SK-N-SH (cell line): ENCODE data around the gene HNRNPL. TPM values are rescaled to one million over a fixed set of nuclear protein-coding genes. Genes with fewer than 3 reads are reported as not detected.

Source experiments
- CTCF ChIA-PET: fragments of 300-600, 350-600 bp; formaldehyde crosslinking; extraction: SDS; loops from one replicate; lab custom pipeline; 2021; lab: Yijun Ruan, JAX
- POLR2A ChIA-PET: fragments of 350-600 bp; sonication (Branson Sonifier 250); formaldehyde crosslinking; extraction: SDS; loops from one replicate; lab custom pipeline; 2020; ENCODE audit warnings: antibody characterized with exemption, inconsistent platforms; lab: Yijun Ruan, JAX
- DNase-seq: peaks from one replicate; pipeline ENCODE4 v3.0.0; 2012
- H2AFZ ChIP-seq: fragments of 200-600 bp; sonication (generic); 2 replicates; pipeline ENCODE4 v1.8.1; 2016; ENCODE audit warnings: antibody characterized with exemption, mild to moderate bottlenecking, low read depth
- H3F3A ChIP-seq: fragments of 200-600 bp; sonication (generic); replicated peaks from 2 replicates; pipeline ENCODE3; 2016; ENCODE audit warnings: antibody characterized with exemption, mild to moderate bottlenecking; ENCODE audit not compliant: insufficient read depth
- H3K27ac ChIP-seq, 2 experiments: fragments of 200-500 bp in 1 of 2; fragments of 200-600 bp in 1 of 2; sonication (Bioruptor generic) in 1 of 2; sonication (generic), shearing (Covaris generic) in 1 of 2; 2 replicates each; pipeline versions ENCODE4 v1.5.1 to v1.6.1; 2014 to 2016; ENCODE audit warnings: low read depth in 2 of 2, inconsistent platforms in 1 of 2, low read length in 1 of 2, mild to moderate bottlenecking in 1 of 2, mixed read lengths in 1 of 2
- H3K27me3 ChIP-seq: fragments of 200-600 bp; sonication (generic), shearing (Covaris generic); 2 replicates; pipeline ENCODE4 v1.6.1; 2016; ENCODE audit warnings: mixed run types; ENCODE audit not compliant: insufficient read depth
- H3K36me3 ChIP-seq, 2 experiments: fragments of 200-500 bp in 1 of 2; fragments of 200-600 bp in 1 of 2; sonication (Bioruptor generic) in 1 of 2; sonication (generic) in 1 of 2; replicated peaks in 1 of 2; 2 replicates each; pipeline versions ENCODE3 to v1.5.1; 2014 to 2016; ENCODE audit warnings: low read length in 1 of 2, mild to moderate bottlenecking in 1 of 2; ENCODE audit not compliant: insufficient read depth in 2 of 2, control insufficient read depth in 1 of 2
- H3K4me1 ChIP-seq, 2 experiments: fragments of 200-500 bp in 1 of 2; fragments of 200-600 bp in 1 of 2; sonication (Bioruptor generic) in 1 of 2; sonication (generic), shearing (Covaris generic) in 1 of 2; 2 replicates each; pipeline versions ENCODE4 v1.5.1 to v1.6.1; 2014 to 2016; ENCODE audit warnings: low read depth in 1 of 2, low read length in 1 of 2, mixed run types in 1 of 2; ENCODE audit not compliant: insufficient read depth in 2 of 2, control insufficient read depth in 1 of 2
- H3K4me2 ChIP-seq: fragments of 200-600 bp; sonication (generic), shearing (Covaris generic); 2 replicates; pipeline ENCODE4 v1.6.1; 2017; ENCODE audit warnings: mixed run types
- H3K4me3 ChIP-seq, 2 experiments: fragments of 200-500 bp in 1 of 2; fragments of 200-600 bp in 1 of 2; sonication (Bioruptor generic) in 1 of 2; sonication (generic), shearing (Covaris generic) in 1 of 2; 2 replicates each; pipeline versions ENCODE4 v1.5.1 to v1.8.1; 2014 to 2016; ENCODE audit warnings: low read depth in 2 of 2, inconsistent platforms in 1 of 2, low read length in 1 of 2, mild to moderate bottlenecking in 1 of 2, mixed read lengths in 1 of 2, moderate library complexity in 1 of 2
- H3K79me2 ChIP-seq: fragments of 200-600 bp; sonication (generic); 2 replicates; pipeline ENCODE4 v1.8.1; 2017; ENCODE audit warnings: mild to moderate bottlenecking; ENCODE audit not compliant: insufficient read depth
- H3K9ac ChIP-seq: fragments of 200-600 bp; sonication (generic); 2 replicates; pipeline ENCODE4 v1.6.1; 2017; ENCODE audit warnings: mixed run types
- H3K9me2 ChIP-seq: fragments of 200-600 bp; sonication (generic); 2 replicates; pipeline ENCODE4 v1.6.1; 2017; ENCODE audit warnings: mixed run types
- H3K9me3 ChIP-seq: fragments of 200-600 bp; sonication (generic); 2 replicates; pipeline ENCODE4 v1.6.1; 2017; ENCODE audit warnings: mixed run types, mild to moderate bottlenecking, moderate library complexity
- H4K20me1 ChIP-seq: fragments of 200-600 bp; sonication (generic); 2 replicates; pipeline ENCODE4 v1.6.1; 2017; ENCODE audit warnings: mild to moderate bottlenecking, mixed run types; ENCODE audit not compliant: insufficient read depth
- CTCF ChIP-seq: fragments of 200-600 bp; sonication (generic); IDR thresholded peaks from 2 replicates; pipeline ENCODE4 v1.6.1; 2017; ENCODE audit warnings: antibody characterized with exemption, mild to moderate bottlenecking, moderate library complexity
- EP300 ChIP-seq, 2 experiments: IDR thresholded peaks; 2 replicates each; pipeline versions ENCODE4 v1.4.0 to v1.6.1; 2012; ENCODE audit warnings: borderline replicate concordance in 1 of 2, low read depth in 1 of 2, low read length in 1 of 2
- EZH2phosphoT487 ChIP-seq: fragments of 200-600 bp; sonication (generic); IDR thresholded peaks from 2 replicates; pipeline ENCODE4 v1.6.1; 2017; ENCODE audit warnings: low read depth, mixed run types, mild to moderate bottlenecking, antibody characterized with exemption, moderate library complexity, borderline replicate concordance
- FOSL2 ChIP-seq: IDR thresholded peaks from 2 replicates; pipeline ENCODE4 v1.4.0; 2012; ENCODE audit warnings: low read depth, mild to moderate bottlenecking, moderate library complexity, borderline replicate concordance
- FOXM1 ChIP-seq: IDR thresholded peaks from 2 replicates; pipeline ENCODE4 v1.4.0; 2012; ENCODE audit warnings: low read depth, mild to moderate bottlenecking
- GABPA ChIP-seq: IDR thresholded peaks from 2 replicates; pipeline ENCODE4 v1.4.0; 2012; ENCODE audit warnings: low read depth, mild to moderate bottlenecking
- IRF3 ChIP-seq: fragments of 150-350 bp; IDR thresholded peaks from 2 replicates; pipeline ENCODE4 v1.6.1; 2016; ENCODE audit warnings: mild to moderate bottlenecking, low read depth, low read length
- JUND ChIP-seq: IDR thresholded peaks from 2 replicates; pipeline ENCODE4 v1.4.0; 2012
- MAX ChIP-seq: IDR thresholded peaks from 2 replicates; pipeline ENCODE4 v1.4.0; 2012; ENCODE audit warnings: low read depth
- MXI1 ChIP-seq: IDR thresholded peaks from 2 replicates; pipeline ENCODE4 v1.6.1; 2012; ENCODE audit warnings: mild to moderate bottlenecking, low read depth, low read length, improper control_type of control experiment
- NFIC ChIP-seq: IDR thresholded peaks from 2 replicates; pipeline ENCODE4 v1.4.0; 2012; ENCODE audit warnings: borderline replicate concordance
- POLR2AphosphoS5 ChIP-seq: IDR thresholded peaks from 2 replicates; pipeline ENCODE4 v1.6.1; 2012; ENCODE audit warnings: low read depth, low read length
- RCOR1 ChIP-seq: fragments of 150-350 bp; IDR thresholded peaks from 2 replicates; pipeline ENCODE4 v1.6.1; 2017; ENCODE audit warnings: antibody characterized with exemption, low read length
- REST ChIP-seq: IDR thresholded peaks from 2 replicates; pipeline ENCODE4 v1.6.1; 2012; ENCODE audit warnings: mild to moderate bottlenecking, low read depth, low read length, moderate library complexity
- SIN3A ChIP-seq: IDR thresholded peaks from 2 replicates; pipeline ENCODE4 v1.6.1; 2012; ENCODE audit warnings: low read depth, mild to moderate bottlenecking, low read length, moderate library complexity, borderline replicate concordance
- TAF1 ChIP-seq: IDR thresholded peaks from 2 replicates; pipeline ENCODE4 v1.6.1; 2012; ENCODE audit warnings: low read depth, mild to moderate bottlenecking, low read length, moderate library complexity, borderline replicate concordance
- TEAD4 ChIP-seq: IDR thresholded peaks from 2 replicates; pipeline ENCODE4 v1.4.0; 2012; ENCODE audit warnings: mild to moderate bottlenecking, borderline replicate concordance; ENCODE audit not compliant: insufficient read depth
- USF1 ChIP-seq: IDR thresholded peaks from 2 replicates; pipeline ENCODE4 v1.4.0; 2012; ENCODE audit warnings: low read depth, borderline replicate concordance
- YY1 ChIP-seq: IDR thresholded peaks from 2 replicates; pipeline ENCODE4 v1.4.0; 2012; ENCODE audit warnings: low read depth, mild to moderate bottlenecking
- ZBTB33 ChIP-seq: IDR thresholded peaks from 2 replicates; pipeline ENCODE4 v1.4.0; 2012; ENCODE audit warnings: low read depth, borderline replicate concordance
- WGBS: methylation state at CpG from one replicate; pipeline ENCODE4 v1.1.6; 2017; ENCODE audit warnings: low lambda C conversion rate; 5-methylcytosine and 5-hydroxymethylcytosine counted together
- polyA plus RNA-seq, 3 experiments: library from polyadenylated mRNA; depleted of rRNA; stranded (reverse); fragments of >200 nt; gene quantifications; 2 replicates each; pipeline ENCODE4 v1.2.3, GENCODE V29; 2012

HNRNPL gene
- polyA plus RNA-seq, 1 of the 3 experiments (the other 2 are of a cell fraction): 280 TPM

- ChIA-PET POLR2A (no interaction called here), CTCF (no interaction called here)
- DNase-seq: no peak
- Histone ChIP-seq H3K9me2 (no peaks in the 10 kb centered on the region), H3K9me3 (no peaks in the 10 kb centered on the region), H3K36me3 (no peaks in the 10 kb centered on the region), H3K79me2 (no peaks in the 10 kb centered on the region), H3K4me3 (no peak overlapping the region), H4K20me1 (no peaks in the 10 kb centered on the region), H2AFZ (no peak overlapping the region), H3K9ac (no peak overlapping the region), H3F3A (no peaks in the 10 kb centered on the region), H3K4me1 (no peaks in the 10 kb centered on the region), H3K27ac (no peak overlapping the region), H3K27me3 (no peaks in the 10 kb centered on the region), H3K4me2 (no peak overlapping the region)
- 79% methylated on average over 8 of the region's 8 CpGs for WGBS
- TF ChIP-seq NFIC (no peak), EZH2phosphoT487 (no peak), FOXM1 (no peak), MXI1 (no peak), SIN3A (no peak), TAF1 (no peak), CTCF (no peak), IRF3 (no peak), REST (no peak), JUND (no peak), POLR2AphosphoS5 (no peak), EP300 (IDR thresholded peaks at IDR 0.05; ENCODE audit: borderline replicate concordance in 1 of 2, low read depth in 1 of 2, low read length in 1 of 2) (no peak), USF1 (no peak), TEAD4 (no peak), GABPA (no peak), MAX (no peak), ZBTB33 (no peak), RCOR1 (no peak), YY1 (no peak), FOSL2 (no peak)
- TF ChIP-seq, all 33 proteins: peak for 0
Observed at GRCh38 chr19:38793177-38793576, 56.6 kb downstream of the HNRNPL start.
